ENCODE measurements around the gene NUDT13.

GRCh38 chr10:73096449-73097304, 13.6 kb upstream of the NUDT13 start, which contains the start of gene P4HA1:
- TF ChIP-seq RCOR1 (IDR thresholded peaks at IDR 0.05; ENCODE audit: low read depth, low read length) (no peak), SREBF2 (IDR thresholded peaks at IDR 0.05) (no peak), CHD4 (IDR thresholded peaks at IDR 0.05; ENCODE audit: borderline replicate concordance) (no peak), POLR2A (IDR thresholded peaks at IDR 0.05; ENCODE audit: low read length) (peak; percentile 99)
- TF ChIP-seq, protein P1, sequence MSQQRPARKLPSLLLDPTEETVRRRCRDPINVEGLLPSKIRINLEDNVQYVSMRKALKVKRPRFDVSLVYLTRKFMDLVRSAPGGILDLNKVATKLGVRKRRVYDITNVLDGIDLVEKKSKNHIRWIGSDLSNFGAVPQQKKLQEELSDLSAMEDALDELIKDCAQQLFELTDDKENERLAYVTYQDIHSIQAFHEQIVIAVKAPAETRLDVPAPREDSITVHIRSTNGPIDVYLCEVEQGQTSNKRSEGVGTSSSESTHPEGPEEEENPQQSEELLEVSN (IDR thresholded peaks at IDR 0.05; ENCODE audit: borderline replicate concordance, low read depth): 0 out of 2 replicates have a peak, but pooled peaks have one; percentile 37
- TF ChIP-seq, protein P2, sequence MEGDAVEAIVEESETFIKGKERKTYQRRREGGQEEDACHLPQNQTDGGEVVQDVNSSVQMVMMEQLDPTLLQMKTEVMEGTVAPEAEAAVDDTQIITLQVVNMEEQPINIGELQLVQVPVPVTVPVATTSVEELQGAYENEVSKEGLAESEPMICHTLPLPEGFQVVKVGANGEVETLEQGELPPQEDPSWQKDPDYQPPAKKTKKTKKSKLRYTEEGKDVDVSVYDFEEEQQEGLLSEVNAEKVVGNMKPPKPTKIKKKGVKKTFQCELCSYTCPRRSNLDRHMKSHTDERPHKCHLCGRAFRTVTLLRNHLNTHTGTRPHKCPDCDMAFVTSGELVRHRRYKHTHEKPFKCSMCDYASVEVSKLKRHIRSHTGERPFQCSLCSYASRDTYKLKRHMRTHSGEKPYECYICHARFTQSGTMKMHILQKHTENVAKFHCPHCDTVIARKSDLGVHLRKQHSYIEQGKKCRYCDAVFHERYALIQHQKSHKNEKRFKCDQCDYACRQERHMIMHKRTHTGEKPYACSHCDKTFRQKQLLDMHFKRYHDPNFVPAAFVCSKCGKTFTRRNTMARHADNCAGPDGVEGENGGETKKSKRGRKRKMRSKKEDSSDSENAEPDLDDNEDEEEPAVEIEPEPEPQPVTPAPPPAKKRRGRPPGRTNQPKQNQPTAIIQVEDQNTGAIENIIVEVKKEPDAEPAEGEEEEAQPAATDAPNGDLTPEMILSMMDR (IDR thresholded peaks at IDR 0.05): peak; percentile 74
